ENCODE data around the gene PPP1R3G. TPM values are rescaled to one million over a fixed set of nuclear protein-coding genes. Genes with fewer than 3 reads are reported as not detected.

The PPP1R3G gene
- total RNA-seq, 4 donors from 2014 or later: 0.10 to 1.1 (median 0.49) TPM; not detected in 1

DNA sequence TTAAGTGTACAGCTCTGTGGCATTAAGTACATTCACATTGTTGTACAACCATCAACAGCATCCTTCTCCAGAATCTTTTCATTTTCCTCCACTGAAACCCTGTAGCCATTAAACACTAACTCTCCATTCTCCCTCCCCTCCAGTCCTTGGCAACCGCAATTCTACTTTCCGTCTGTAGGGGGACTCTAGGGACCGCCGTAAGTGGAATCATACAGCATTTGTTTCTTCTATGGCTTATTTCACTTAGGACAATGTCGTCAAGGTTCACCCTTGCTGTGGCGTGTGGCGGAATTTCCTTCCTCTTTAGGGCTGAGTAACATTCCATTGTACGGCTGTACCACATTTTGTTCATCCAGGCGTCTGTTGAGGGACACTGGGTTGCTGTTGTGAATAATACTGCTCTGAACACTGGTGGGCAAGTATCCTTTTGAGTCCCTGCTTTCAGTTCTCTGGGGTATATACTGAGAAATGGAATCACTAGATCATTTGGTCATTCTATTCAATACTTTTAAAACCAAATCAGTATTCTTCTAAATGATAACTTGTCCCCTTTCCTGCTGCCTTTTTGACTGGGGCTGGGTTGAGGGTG, 50.7 kb downstream of the PPP1R3G start:
- in situ Hi-C loops (cut with MboI; ENCODE audit: low sequenced_read_pairs in 4 of 4): loop anchor here in 3 of 4 donors (25.0 kb wide), 2 partner anchors 251 to 1401 kb away; no protein-coding TSS in a partner anchor

GRCh38 chr6:5136851-5137250, 51.7 kb downstream of the PPP1R3G start:
- Histone ChIP-seq H3K27ac (no peak overlapping the region), H3K4me1 (peaks cover 7 to 10% of the 10 kb centered on the region in 2 donors), H3K4me3 (no peak overlapping the region), H3K9me3 (no peaks in the 10 kb centered on the region), H3K27me3 (no peaks in the 10 kb centered on the region), H3K36me3 (no peaks in the 10 kb centered on the region)
- intact Hi-C loops (cut with DNase I; ENCODE audit: low total_unique reads) (no loop called here), in situ Hi-C loops (cut with MboI; ENCODE audit: low sequenced_read_pairs in 4 of 4) (loop anchor here in 3 of 4 donors (25.0 kb wide), 2 partner anchors 250 to 1400 kb away; no protein-coding TSS in a partner anchor)
- ATAC-seq: no peak
- no peak for DNase-seq
- TF ChIP-seq POLR2A (IDR thresholded peaks at IDR 0.05) (no peak), CTCF (IDR thresholded peaks at IDR 0.05 in 4 of 5, conservative IDR thresholded peaks at IDR 0.05 in 1 of 5) (no peak)

More for the DNA sequence above, 50.7 kb downstream of the PPP1R3G start:
- no peaks in the 10 kb centered on the region for H3K9me3 ChIP-seq
- DNase-seq (no peak), ATAC-seq (no peak)
- H3K4me3 ChIP-seq: no peak overlapping the region
- no peaks in the 10 kb centered on the region for H3K36me3 ChIP-seq
- H3K4me1 ChIP-seq: peaks cover 7 to 10% of the 10 kb centered on the region in 2 donors
- TF ChIP-seq CTCF (IDR thresholded peaks at IDR 0.05 in 4 of 5, conservative IDR thresholded peaks at IDR 0.05 in 1 of 5) (peak in 4 of 5 experiments; percentile 18 to 60 (median 40)), POLR2A (IDR thresholded peaks at IDR 0.05) (no peak)
- no peak overlapping the region for H3K27ac ChIP-seq
- intact Hi-C loops (cut with DNase I; ENCODE audit: low total_unique reads): no loop called here
- no peaks in the 10 kb centered on the region for H3K27me3 ChIP-seq

Other genes with a start within 250 kb of the PPP1R3G start
- gene RPP40, start 81.3 kb upstream of the PPP1R3G start, total RNA-seq: 10 to 100 TPM in 3 of 4 donors, 1 to 10 TPM in 1; 5.1 to 16.4 (median 12.2) TPM
- 10 to 100 TPM in 3 of 4 donors, 1 to 10 TPM in 1; 8.4 to 20.1 (median 12.2) TPM for gene LYRM4, start 175.6 kb downstream of the PPP1R3G start, total RNA-seq
- 10 to 100 TPM; 13.6 to 24.0 (median 15.8) TPM for gene FARS2, start 176.2 kb downstream of the PPP1R3G start, total RNA-seq